ENCODE results near the gene RNF166. TPM values are rescaled to one million over a fixed set of nuclear protein-coding genes. Genes with fewer than 3 reads are reported as not detected.

The RNF166 gene
- total RNA-seq, 1 experiment from 2014 or later = 33.3 TPM

- CTCF ChIA-PET = interaction anchor here (0.7 kb wide), 3 partner anchors 35 to 577 kb away, joined by 3 to 9 read pairs (median 4); no protein-coding TSS in a partner anchor
- no TSS peak for BruUV-seq (replicated peaks)
- intact Hi-C loops (cut with micrococcal nuclease; ENCODE audit: unreplicated experiment) = no loop called here
These were observed 43.1 kb upstream of the RNF166 start for GRCh38 chr16:88749358-88749757.

GRCh38 chr16:88748364-88748763 lies 42.2 kb upstream of the RNF166 start:
- H3K4me1 Mint-ChIP-seq (ENCODE audit: low read depth, unreplicated experiment) = peaks cover 8% of the 10 kb centered on the region
- BruUV-seq (replicated peaks) = no TSS peak
- CTCF ChIA-PET = interaction anchor here (0.7 kb wide), 1 partner anchor 22 kb away, joined by 10 read pairs; no protein-coding TSS in a partner anchor
- H3K27me3 Mint-ChIP-seq (ENCODE audit: unreplicated experiment) = no peaks in the 10 kb centered on the region
- DNase-seq = no peak
- intact Hi-C loops (cut with micrococcal nuclease; ENCODE audit: unreplicated experiment) = no loop called here
- no peak for TF ChIP-seq CTCF (IDR thresholded peaks at IDR 0.05; ENCODE audit: unreplicated experiment)
- H3K27ac Mint-ChIP-seq (ENCODE audit: unreplicated experiment) = no peak overlapping the region
- H3K4me3 Mint-ChIP-seq (ENCODE audit: low read depth, unreplicated experiment) = no peak overlapping the region
- H3K9me3 Mint-ChIP-seq (ENCODE audit: low read depth, unreplicated experiment) = no peaks in the 10 kb centered on the region
- peaks cover 25% of the 10 kb centered on the region for H3K36me3 Mint-ChIP-seq (ENCODE audit: insufficient read depth, unreplicated experiment)

More at GRCh38 chr16:88749358-88749757, 43.1 kb upstream of the RNF166 start:
- no peak for TF ChIP-seq CTCF (IDR thresholded peaks at IDR 0.05; ENCODE audit: unreplicated experiment)
- Mint-ChIP-seq H3K27me3 (ENCODE audit: unreplicated experiment) (no peaks in the 10 kb centered on the region), H3K27ac (ENCODE audit: unreplicated experiment) (peak overlapping the region; percentile 27), H3K36me3 (ENCODE audit: insufficient read depth, unreplicated experiment) (peaks cover 15% of the 10 kb centered on the region), H3K9me3 (ENCODE audit: low read depth, unreplicated experiment) (no peaks in the 10 kb centered on the region), H3K4me1 (ENCODE audit: low read depth, unreplicated experiment) (peaks cover 8% of the 10 kb centered on the region), H3K4me3 (ENCODE audit: low read depth, unreplicated experiment) (no peak overlapping the region)
- DNase-seq = no peak

DNA sequence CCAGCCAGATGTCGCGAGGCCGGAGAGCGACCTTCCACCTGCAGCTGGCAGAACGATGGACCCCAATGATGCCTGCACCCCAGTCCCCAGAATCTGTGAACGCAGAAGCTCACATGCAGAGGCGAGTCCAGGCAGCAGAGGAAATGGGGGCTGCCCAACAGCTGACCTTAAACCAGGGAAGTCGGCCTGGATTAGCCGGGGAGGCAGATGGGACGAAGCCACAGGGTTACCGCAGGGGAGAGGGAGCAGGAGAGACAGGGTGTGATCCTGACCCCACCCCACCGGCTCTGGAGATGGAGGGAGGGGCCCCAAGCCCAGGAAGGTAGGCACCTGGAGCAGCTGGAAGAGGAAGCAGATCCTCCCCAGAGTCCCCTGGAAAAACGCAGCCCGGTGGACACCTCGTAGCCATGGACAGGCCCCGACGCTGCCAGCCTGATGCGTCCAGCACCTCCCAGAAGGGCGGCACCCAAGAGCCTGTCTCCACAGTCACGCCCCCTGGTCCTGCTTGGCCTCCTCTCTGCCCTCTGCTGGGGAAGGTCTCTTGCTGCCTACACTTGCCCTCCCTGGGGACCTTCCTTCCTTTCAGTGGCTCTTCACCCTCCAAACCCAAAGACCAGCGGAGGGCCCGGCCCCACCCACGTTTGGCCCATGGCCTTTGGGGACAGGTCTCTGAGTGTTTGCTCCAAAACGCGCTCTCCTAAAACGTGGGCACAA lies 41.5 kb upstream of the RNF166 start:
- no peak overlapping the region for H3K4me3 Mint-ChIP-seq (ENCODE audit: low read depth, unreplicated experiment)
- intact Hi-C loops (cut with micrococcal nuclease; ENCODE audit: unreplicated experiment) = no loop called here
- H3K27ac Mint-ChIP-seq (ENCODE audit: unreplicated experiment) = no peak overlapping the region
- peak; percentile 90 for DNase-seq
- H3K36me3 Mint-ChIP-seq (ENCODE audit: insufficient read depth, unreplicated experiment) = peaks cover 26% of the 10 kb centered on the region
- TF ChIP-seq CTCF (IDR thresholded peaks at IDR 0.05; ENCODE audit: unreplicated experiment) = peak; percentile 89
- BruUV-seq (replicated peaks) = no TSS peak
- H3K4me1 Mint-ChIP-seq (ENCODE audit: low read depth, unreplicated experiment) = peaks cover 8% of the 10 kb centered on the region
- no peaks in the 10 kb centered on the region for H3K9me3 Mint-ChIP-seq (ENCODE audit: low read depth, unreplicated experiment)
- H3K27me3 Mint-ChIP-seq (ENCODE audit: unreplicated experiment) = no peaks in the 10 kb centered on the region
- CTCF ChIA-PET = interaction anchor here (0.8 to 1.2 kb wide), 2 partner anchors 36 to 64 kb away, joined by 3 read pairs; partner anchors contain the start of gene APRT

DNA sequence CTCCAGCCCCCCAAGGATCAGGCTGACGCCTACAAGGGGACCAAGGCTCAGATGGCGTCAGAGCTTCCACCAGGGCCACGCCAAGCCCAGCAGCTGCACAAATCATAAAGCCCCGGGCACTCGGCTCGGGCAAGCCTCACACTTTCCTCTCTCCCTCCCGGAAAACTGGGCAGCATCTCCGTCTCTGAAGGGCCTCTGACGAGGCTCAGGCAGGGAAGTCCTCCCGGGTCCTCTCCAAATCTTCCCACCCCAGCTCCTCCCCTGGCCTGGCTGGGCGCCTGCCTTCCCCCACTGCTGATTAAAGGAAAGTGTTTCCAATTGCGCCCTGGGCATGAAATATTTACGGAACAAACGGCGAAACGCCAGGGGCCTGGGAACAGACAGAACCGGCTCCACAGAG lies 40.3 kb upstream of the RNF166 start:
- Mint-ChIP-seq H3K9me3 (ENCODE audit: low read depth, unreplicated experiment) (no peaks in the 10 kb centered on the region), H3K4me1 (ENCODE audit: low read depth, unreplicated experiment) (peaks cover 8% of the 10 kb centered on the region), H3K27me3 (ENCODE audit: unreplicated experiment) (no peaks in the 10 kb centered on the region), H3K4me3 (ENCODE audit: low read depth, unreplicated experiment) (no peak overlapping the region), H3K27ac (ENCODE audit: unreplicated experiment) (no peak overlapping the region), H3K36me3 (ENCODE audit: insufficient read depth, unreplicated experiment) (peaks cover 23% of the 10 kb centered on the region)
- no TSS peak for BruUV-seq (replicated peaks)
- DNase-seq = no peak
- intact Hi-C loops (cut with micrococcal nuclease; ENCODE audit: unreplicated experiment) = no loop called here
- CTCF ChIA-PET = interaction anchor here (1.0 to 1.2 kb wide), 2 partner anchors 16 to 65 kb away, joined by 3 to 5 read pairs; partner anchors contain the start of gene APRT
- TF ChIP-seq CTCF (IDR thresholded peaks at IDR 0.05; ENCODE audit: unreplicated experiment) = no peak
